Neural progenitor cell (in vitro differentiated cells): ENCODE data around the gene MDP1.

ENCODE experiments used
- CTCF ChIP-seq: fragments of 200-600 bp; sonication (generic); IDR thresholded peaks from 2 replicates; pipeline ENCODE4 v1.5.1; 2017; ENCODE audit warnings: antibody characterized with exemption, mild to moderate bottlenecking
- EZH2 ChIP-seq: fragments of 200-600 bp; sonication (generic); IDR thresholded peaks from 2 replicates; pipeline ENCODE4 v1.6.1; 2017; ENCODE audit warnings: antibody characterized with exemption, mild to moderate bottlenecking, moderate library complexity
- EZH2phosphoT487 ChIP-seq: fragments of 200-600 bp; sonication (generic); IDR thresholded peaks from 2 replicates; pipeline ENCODE4 v1.6.1; 2017; ENCODE audit warnings: antibody characterized with exemption

GRCh38 chr14:24260780-24261157, 44.9 kb upstream of the MDP1 start:
- TF ChIP-seq CTCF (no peak), EZH2 (no peak), EZH2phosphoT487 (no peak)
